ENCODE results near the gene HBEGF. TPM values are rescaled to one million over a fixed set of nuclear protein-coding genes. Genes with fewer than 3 reads are reported as not detected.

The HBEGF gene
- total RNA-seq, 2 experiments from 2014 or later, result 4.7 to 20.2 TPM

DNA sequence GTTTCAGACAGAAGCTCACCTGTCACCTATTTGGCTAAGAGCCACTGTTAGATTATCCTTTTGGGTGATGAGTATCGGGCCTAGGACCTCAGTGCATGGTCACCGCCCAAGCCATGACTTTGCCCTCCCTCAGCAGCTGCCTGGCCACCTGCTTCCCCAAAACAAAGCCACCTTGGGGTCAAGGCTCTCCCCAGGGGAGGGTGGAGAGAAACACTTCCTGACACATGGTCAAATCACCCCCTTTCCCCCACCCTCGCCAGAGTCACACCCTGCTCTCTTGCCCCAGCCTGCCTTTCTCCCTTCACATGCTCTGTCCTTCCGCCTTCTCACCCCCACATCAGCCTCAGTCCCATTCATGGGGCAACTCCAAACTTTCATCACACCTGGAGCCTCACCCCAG is 1.7 kb upstream of the HBEGF start:
- Histone ChIP-seq H3K4me3 (ENCODE audit: low read depth, low read length, poor library complexity, severe bottlenecking) (peak overlapping the region; percentile 9), H3K79me2 (ENCODE audit: insufficient read depth, low read depth, low read length) (no peaks in the 10 kb centered on the region), H3K9me2 (ENCODE audit: insufficient read depth, low read length) (no peaks in the 10 kb centered on the region), H3K4me2 (ENCODE audit: low read length) (peak overlapping the region; percentile 79), H3K9me3 (ENCODE audit: low read length) (no peaks in the 10 kb centered on the region), H3K4me1 (ENCODE audit: insufficient read depth, low read length, poor library complexity, severe bottlenecking) (peaks cover 59% of the 10 kb centered on the region), H3K27ac (ENCODE audit: low read depth, low read length, poor library complexity, severe bottlenecking) (peak overlapping the region; percentile 27), H4K20me1 (ENCODE audit: insufficient read depth, low read length) (no peaks in the 10 kb centered on the region), H2AFZ (ENCODE audit: low read length) (peak overlapping the region; percentile 54; the same call in 1 of the 2 replicates), H3K36me3 (ENCODE audit: insufficient read depth, low read length) (no peaks in the 10 kb centered on the region)
- ChIA-PET CTCF (ENCODE audit: unreplicated experiment) (interaction anchor here (0.6 to 4.5 kb wide), 4 partner anchors 63 to 104 kb away, joined by 3 to 99 read pairs (median 3); no protein-coding TSS in a partner anchor), POLR2A (interaction anchor here (0.6 to 2.2 kb wide), 8 partner anchors 12 to 103 kb away, joined by 3 to 9 read pairs (median 4); partner anchors contain the start of genes PFDN1 and SLC4A9)
- no peak for TF ChIP-seq EZH2phosphoT487 (IDR thresholded peaks at IDR 0.05; ENCODE audit: borderline replicate concordance, low read depth, low read length)
- TF ChIP-seq CTCF (conservative IDR thresholded peaks at IDR 0.05; ENCODE audit: low read length), result no peak
- peak; percentile 57 for DNase-seq (ENCODE audit: low spot score)
- no TSS peak for BruUV-seq (replicated peaks)
- intact Hi-C loops (cut with micrococcal nuclease; ENCODE audit: unreplicated experiment), result loop anchor here (5.0 kb wide), 2 partner anchors 66 to 241 kb away; no protein-coding TSS in a partner anchor

DNA sequence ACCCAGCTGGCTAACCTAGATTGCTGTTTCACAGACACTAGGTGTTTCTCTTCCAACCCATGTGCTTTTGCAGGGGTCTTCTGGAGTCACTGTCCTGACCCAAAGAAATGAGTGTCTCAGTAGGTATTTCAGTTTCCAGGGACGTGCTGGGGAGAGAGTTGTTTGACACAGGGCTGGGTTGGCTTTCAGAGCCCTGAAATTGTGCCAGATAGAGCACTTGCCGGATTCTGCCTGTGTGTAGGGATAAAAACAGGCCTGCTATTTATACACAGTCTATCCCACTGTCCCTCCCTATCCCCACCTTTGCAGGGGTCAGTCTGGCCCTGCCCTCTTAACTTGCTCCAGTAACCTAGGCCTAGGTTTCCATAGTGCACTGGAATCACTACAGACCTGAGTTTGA is 957 bp upstream of the HBEGF start:
- Histone ChIP-seq H3K4me1 (ENCODE audit: insufficient read depth, low read length, poor library complexity, severe bottlenecking) (peaks cover 66% of the 10 kb centered on the region), H2AFZ (ENCODE audit: low read length) (peak overlapping the region; percentile 91; the same call in 1 of the 2 replicates)
- no peak for TF ChIP-seq CTCF (conservative IDR thresholded peaks at IDR 0.05; ENCODE audit: low read length)
- TF ChIP-seq EZH2phosphoT487 (IDR thresholded peaks at IDR 0.05; ENCODE audit: borderline replicate concordance, low read depth, low read length), result no peak

DNA sequence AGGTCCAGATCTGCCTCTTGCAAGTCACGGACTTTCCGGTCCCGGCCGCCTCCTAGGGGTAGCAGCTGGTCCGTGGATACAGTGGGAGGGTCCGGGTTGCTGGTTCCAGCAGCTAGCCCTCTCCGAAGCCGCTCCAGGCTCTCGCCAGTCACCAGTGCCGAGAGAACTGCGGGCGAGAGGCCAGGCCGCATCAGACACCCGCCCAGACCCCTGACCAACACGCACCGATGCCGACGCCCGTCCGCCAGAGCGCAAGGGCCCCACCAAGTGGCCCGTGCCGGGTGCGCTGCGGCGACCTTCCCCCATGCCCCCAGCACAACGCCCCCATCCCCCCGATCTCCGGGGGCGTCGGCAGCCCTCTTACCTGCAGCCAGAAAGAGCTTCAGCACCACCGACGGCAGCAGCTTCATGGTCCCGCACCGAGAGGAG is 470 bp downstream of the HBEGF start:
- H3K9me3 ChIP-seq (ENCODE audit: low read length), result no peaks in the 10 kb centered on the region
- peak overlapping the region; percentile 69 for H3K4me3 ChIP-seq (ENCODE audit: low read depth, low read length, poor library complexity, severe bottlenecking)
- intact Hi-C loops (cut with micrococcal nuclease; ENCODE audit: unreplicated experiment), result loop anchor here (1.0 to 5.0 kb wide), 5 partner anchors 43 to 239 kb away; partner anchors contain the start of gene PFDN1
- peaks cover 76% of the 10 kb centered on the region for H3K4me1 ChIP-seq (ENCODE audit: insufficient read depth, low read length, poor library complexity, severe bottlenecking)
- H3K4me2 ChIP-seq (ENCODE audit: low read length), result peak overlapping the region; percentile 79
- POLR2A ChIA-PET, result interaction anchor here (0.6 to 4.2 kb wide), 27 partner anchors 8 to 1829 kb away, joined by 3 to 58 read pairs (median 4); partner anchors contain the start of gene PFDN1
- no peaks in the 10 kb centered on the region for H4K20me1 ChIP-seq (ENCODE audit: insufficient read depth, low read length)
- TF ChIP-seq CTCF (conservative IDR thresholded peaks at IDR 0.05; ENCODE audit: low read length), result no peak; the same call in 1 of the 2 replicates
- no peak for TF ChIP-seq EZH2phosphoT487 (IDR thresholded peaks at IDR 0.05; ENCODE audit: borderline replicate concordance, low read depth, low read length)
- H3K9me2 ChIP-seq (ENCODE audit: insufficient read depth, low read length), result no peaks in the 10 kb centered on the region
- H2AFZ ChIP-seq (ENCODE audit: low read length), result peak overlapping the region; percentile 91; the same call in 1 of the 2 replicates
- CTCF ChIA-PET (ENCODE audit: unreplicated experiment), result interaction anchor here (0.6 to 4.5 kb wide), 10 partner anchors 9 to 299 kb away, joined by 3 to 99 read pairs (median 4); no protein-coding TSS in a partner anchor
- BruUV-seq (replicated peaks), result no TSS peak
- DNase-seq (ENCODE audit: low spot score), result peak; percentile 42
- no peak overlapping the region for H3K27ac ChIP-seq (ENCODE audit: low read depth, low read length, poor library complexity, severe bottlenecking)
- H3K79me2 ChIP-seq (ENCODE audit: insufficient read depth, low read depth, low read length), result no peaks in the 10 kb centered on the region
- H3K36me3 ChIP-seq (ENCODE audit: insufficient read depth, low read length), result peaks cover under 1% of the 10 kb centered on the region; the same call in 1 of the 2 replicates

More for the DNA sequence above, 957 bp upstream of the HBEGF start:
- Histone ChIP-seq H3K36me3 (ENCODE audit: insufficient read depth, low read length) (no peaks in the 10 kb centered on the region), H4K20me1 (ENCODE audit: insufficient read depth, low read length) (no peaks in the 10 kb centered on the region), H3K27ac (ENCODE audit: low read depth, low read length, poor library complexity, severe bottlenecking) (peak overlapping the region; percentile 27), H3K79me2 (ENCODE audit: insufficient read depth, low read depth, low read length) (no peaks in the 10 kb centered on the region), H3K4me2 (ENCODE audit: low read length) (peak overlapping the region; percentile 79), H3K9me2 (ENCODE audit: insufficient read depth, low read length) (no peaks in the 10 kb centered on the region), H3K4me3 (ENCODE audit: low read depth, low read length, poor library complexity, severe bottlenecking) (peak overlapping the region; percentile 69), H3K9me3 (ENCODE audit: low read length) (no peaks in the 10 kb centered on the region)
- intact Hi-C loops (cut with micrococcal nuclease; ENCODE audit: unreplicated experiment), result loop anchor here (2.0 to 5.0 kb wide), 3 partner anchors 45 to 240 kb away; partner anchors contain the start of gene PFDN1
- BruUV-seq (replicated peaks), result no TSS peak
- DNase-seq (ENCODE audit: low spot score), result no peak
- ChIA-PET POLR2A (interaction anchor here (0.5 to 2.9 kb wide), 13 partner anchors 8 to 108 kb away, joined by 3 to 58 read pairs (median 5); partner anchors contain the start of gene SLC4A9), CTCF (ENCODE audit: unreplicated experiment) (interaction anchor here (1.3 to 4.5 kb wide), 5 partner anchors 11 to 103 kb away, joined by 3 to 99 read pairs (median 11); no protein-coding TSS in a partner anchor)
